GM03348 (cell line): ENCODE measurements around the gene NLRP1.
A peak's percentile ranks its signal among the peaks of the same experiment; 100 is the strongest.
"Not testable (repeated sequence)": the region's sequence is repeated elsewhere in the genome, so short reads cannot be mapped to it uniquely, and the experiment has no call there.

Source experiments
- DNase-seq: peaks from one replicate; pipeline ENCODE4 v3.0.0; 2012; ENCODE audit warnings: low spot score

Gene NLRP1

GRCh38 chr17:5587438-5588032 lies 3.2 kb upstream of the NLRP1 start:
- peak; percentile 81 for DNase-seq

DNA sequence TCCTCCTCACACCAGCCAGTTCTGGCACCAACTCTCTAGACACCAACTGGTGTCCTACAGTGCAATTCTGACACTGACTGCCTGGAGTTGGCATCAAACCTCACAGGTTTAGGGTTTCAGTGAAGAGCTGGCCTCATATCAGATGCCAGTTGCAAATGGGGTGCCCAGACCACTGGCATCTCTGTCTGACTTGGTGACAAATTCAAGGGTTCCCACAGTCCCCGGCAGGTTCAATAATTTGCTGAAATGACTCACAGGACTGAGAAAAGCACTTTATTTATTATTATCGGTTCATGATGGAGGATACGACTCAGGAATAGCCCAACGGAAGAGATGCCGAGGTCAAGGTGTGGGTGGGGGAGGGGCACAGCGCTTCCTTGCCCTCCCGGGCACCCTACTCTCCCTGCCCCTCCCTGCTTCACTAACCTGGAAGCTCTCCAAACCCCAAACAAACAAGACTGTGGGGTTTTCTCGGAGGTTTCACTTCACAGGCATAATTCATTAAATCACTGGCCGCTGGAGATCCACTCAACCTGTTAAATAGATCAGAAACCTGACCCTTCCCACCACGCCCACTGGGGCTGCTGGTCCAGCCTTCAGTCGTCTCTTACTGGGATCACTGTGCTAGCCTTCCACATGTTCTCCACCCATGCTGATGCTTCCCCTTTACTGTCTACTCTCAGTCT lies 1.7 kb upstream of the NLRP1 start:
- no peak for DNase-seq

DNA sequence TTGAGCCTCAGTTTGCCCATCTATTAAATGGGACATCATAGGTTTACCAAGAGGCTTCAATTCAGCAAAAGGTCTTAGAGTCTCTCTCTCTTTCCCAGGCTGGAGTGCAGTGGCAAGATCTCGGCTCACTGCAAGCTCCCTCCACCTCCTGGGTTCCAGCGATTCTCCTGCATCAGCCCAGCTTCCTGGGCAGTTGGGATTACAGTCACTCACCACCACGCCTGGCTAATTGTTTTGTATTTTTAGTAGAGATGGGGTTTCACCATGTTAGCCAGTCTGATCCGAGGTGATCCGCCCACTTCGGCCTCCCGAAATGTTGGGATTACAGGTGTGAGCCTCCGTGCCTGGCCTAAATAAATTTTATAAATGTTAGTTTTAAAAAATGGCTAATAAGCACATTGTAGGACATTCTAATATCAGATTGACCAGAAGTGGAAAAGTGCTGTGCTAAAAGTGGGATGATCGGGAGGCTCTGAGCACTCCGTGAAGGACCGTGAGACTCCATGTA lies 1.0 kb upstream of the NLRP1 start:
- DNase-seq, result no peak

- DNase-seq, result peak; percentile 81
Measured at GRCh38 chr17:5583426-5584382, 605 bp downstream of the NLRP1 start.

GRCh38 chr17:5582209-5583185 lies 1.8 kb downstream of the NLRP1 start:
- DNase-seq, result peak; percentile 7

- DNase-seq, result peak; percentile 1
Measured at GRCh38 chr17:5581655-5582054, 2.7 kb downstream of the NLRP1 start.

- peak; percentile 0 for DNase-seq
Measured at GRCh38 chr17:5580969-5581368, 3.3 kb downstream of the NLRP1 start.

- peak; percentile 64 for DNase-seq
Measured at GRCh38 chr17:5580367-5580766, 3.9 kb downstream of the NLRP1 start.

DNA sequence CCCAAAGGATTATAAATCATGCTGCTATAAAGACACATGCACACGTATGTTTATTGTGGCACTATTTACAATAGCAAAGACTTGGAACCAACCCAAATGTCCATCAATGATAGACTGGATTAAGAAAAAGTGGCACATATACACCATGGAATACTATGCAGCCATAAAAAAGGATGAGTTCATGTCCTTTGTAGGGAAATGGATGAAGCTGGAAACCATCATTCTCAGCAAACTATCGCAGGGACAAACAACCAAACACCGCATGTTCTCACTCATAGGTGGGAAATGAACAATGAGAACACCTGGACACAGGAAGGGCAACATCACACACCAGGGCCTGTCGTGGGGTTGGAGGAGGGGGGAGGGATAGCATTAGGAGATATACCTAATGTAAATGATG lies 5.5 kb downstream of the NLRP1 start:
- DNase-seq, result not testable (repeated sequence)

- not testable (repeated sequence) for DNase-seq
Measured at GRCh38 chr17:5573017-5573416, 11.3 kb downstream of the NLRP1 start.

DNA sequence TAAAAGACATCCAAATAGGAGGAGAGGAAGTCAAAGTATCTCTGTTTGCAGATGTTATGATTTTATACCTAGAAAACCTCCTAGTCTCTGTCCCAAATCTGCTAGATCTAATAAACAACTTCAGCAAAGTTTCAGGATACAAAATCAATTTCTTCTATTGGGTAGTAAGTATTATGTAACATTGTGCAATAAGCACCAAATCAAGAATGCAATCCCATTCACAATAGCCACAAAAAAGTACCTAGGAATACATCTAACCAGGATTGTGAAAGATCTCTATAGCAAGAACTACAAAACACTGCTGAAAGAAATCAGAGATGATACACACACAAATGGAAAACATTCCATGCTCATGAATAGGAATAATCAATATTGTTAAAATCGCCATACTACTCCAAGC lies 13.0 kb downstream of the NLRP1 start:
- DNase-seq, result peak; percentile 2

- no peak for DNase-seq
Measured at GRCh38 chr17:5565808-5566207, 18.5 kb downstream of the NLRP1 start.

GRCh38 chr17:5563456-5563855 lies 20.9 kb downstream of the NLRP1 start:
- DNase-seq, result peak; percentile 14

GRCh38 chr17:5562661-5563360 lies 21.5 kb downstream of the NLRP1 start:
- DNase-seq, result no peak

DNA sequence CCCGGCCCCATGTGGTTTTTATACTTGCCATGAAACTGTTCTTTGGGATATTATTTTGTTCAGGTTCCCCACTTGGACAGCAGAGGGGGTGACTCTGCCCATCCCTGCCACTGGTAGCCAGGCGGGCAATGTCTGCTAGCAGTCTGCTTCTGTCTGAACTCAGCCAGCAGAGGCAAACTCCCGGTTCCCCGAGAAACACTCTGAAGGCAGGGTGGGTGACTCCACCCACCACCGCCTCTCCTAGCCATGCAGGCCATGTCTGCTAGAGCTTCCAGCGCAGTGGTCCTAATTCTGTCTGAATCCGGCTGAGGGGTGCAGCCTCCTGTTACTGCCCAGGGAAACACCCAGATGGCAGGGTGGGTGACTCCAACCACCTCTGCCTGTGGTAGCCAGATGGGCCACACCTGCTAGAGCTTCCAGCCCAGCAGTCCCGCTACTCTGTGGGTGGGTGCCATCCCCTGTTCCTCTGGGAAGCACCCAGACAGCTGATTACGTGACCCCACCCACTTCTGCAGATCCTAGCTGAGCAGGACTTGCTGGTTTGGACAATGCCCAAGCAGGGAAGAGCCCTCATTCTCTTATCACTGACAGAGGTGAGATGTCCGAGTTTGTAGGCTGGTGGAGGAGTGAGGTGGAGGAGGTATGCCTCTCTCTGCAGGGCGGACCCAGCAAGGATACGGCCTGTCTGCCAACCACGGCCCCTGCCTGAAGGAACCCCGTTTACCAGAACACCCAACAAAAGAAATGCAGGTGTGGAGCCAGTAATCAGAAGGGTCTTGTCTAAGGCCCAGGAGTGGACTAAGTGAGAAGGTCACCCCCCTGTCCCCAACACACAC lies 22.4 kb downstream of the NLRP1 start:
- DNase-seq, result peak; percentile 2

DNA sequence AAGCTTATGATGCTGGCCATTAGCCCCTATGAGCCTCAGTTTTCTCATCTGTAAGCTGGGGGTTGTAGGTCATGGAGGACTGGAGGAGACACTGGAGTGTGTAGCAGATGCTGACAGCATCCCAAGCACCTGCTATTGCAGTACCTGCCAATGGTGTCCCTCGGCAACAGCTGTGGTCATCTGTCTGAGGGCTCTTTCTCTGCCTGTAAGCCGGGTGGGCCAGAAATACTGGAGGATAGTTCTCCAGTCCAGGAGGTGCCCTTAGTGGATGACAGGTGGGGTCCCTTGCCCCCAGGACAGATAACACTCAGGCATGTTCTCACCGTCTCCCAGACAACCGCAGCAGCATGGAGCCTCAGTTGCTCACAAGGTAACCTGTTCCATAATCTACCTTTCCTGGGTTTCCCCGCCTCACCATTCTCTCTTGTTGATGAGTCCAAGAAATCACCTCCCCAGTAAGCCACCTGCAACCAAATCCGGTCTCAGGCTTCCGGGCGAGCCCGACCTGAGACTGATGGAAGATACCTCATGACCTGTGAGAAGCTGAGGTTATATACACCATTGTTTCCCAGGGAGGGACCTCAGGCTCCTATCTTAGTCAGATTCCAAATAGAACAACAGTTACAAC lies 23.8 kb downstream of the NLRP1 start:
- DNase-seq, result peak; percentile 1

DNA sequence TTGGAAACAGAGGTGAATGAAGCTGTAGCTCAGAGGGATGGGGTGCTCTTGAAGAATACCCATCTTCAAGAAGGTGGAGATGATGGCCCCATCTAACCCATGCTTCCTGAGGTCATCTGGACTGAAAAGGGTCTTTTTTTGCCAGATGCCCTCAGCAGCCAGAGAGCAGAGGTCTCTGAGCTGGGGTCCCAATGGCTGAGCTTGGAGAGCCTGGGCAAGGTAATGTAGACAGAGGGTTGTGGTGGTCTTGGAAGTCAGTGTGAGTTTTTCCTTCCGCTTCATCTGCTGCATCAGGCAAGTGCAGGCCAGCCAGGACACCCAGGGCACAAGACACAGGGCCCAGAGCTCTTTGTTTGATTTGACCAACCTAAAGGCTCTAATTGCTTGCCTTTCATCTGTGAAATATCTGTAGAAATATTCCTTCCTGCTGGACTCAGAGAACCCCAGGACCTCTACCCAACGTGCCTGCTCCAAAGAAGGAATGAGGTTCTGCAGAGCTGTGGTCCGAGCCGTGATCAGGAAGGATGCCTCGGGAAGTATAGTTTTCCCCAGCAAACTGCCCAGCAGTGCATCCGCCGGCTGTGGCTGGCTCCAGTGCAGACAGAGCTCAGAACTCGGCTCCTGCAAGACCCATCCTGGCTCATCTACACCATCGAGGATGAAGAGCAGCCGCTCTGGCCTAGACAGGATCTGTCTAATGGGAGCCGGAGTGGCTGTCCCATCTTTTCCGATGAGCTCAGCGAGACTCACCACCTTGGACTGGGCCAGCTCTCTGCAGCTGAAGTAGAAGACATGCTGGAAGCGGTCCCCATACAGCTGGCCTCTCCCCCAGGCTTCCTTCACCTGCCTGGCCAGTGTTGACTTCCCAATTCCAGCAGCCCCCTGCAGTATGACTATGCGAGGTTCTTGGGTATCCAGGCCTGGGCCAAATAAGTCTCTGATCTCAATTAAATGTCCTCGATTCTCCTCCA lies 25.2 kb downstream of the NLRP1 start:
- DNase-seq, result peak; percentile 1

DNA sequence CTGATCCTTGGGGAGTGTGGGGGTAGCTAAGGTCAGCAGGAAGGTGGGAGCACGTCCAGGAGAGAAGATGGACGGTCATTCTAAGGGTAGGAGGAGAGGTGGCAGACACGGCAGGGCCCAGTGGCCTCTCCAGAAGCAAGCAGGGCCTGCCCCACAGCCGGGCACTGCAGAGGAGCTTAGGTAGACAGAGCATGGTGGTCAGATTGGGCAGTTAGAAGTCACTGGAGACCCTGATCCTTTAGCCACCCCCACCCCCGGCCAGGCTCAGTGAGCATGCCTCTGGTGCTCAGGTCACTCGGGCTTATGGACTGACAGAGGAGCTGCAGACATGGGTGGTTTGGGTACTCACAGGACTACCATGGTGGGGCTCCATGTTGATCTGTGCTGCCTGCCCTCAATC lies 26.3 kb downstream of the NLRP1 start:
- peak; percentile 5 for DNase-seq
